NOMO-1 treated with dmso at 0.1 percent for 144 hours (cell line): Measurements from ENCODE around the gene OAF.
"Not testable (repeated sequence)": the region's sequence is repeated elsewhere in the genome, so short reads cannot be mapped to it uniquely, and the experiment has no call there.

Experiments used
- DNase-seq: peaks from one replicate; lab custom pipeline; 2025; ENCODE audit not compliant: unreplicated experiment; lab: John Stamatoyannopoulos, UW

Gene OAF

GRCh38 chr11:120239713-120240640 lies 29.1 kb downstream of the OAF start, which contains the start of gene POU2F3:
TSS of gene POU2F3 (plus strand) at chr11:120240140. CDS start at chr11:120240344, 204 bp downstream.
- no peak for DNase-seq

GRCh38 chr11:120240866-120241265 lies 30.0 kb downstream of the OAF start:
- DNase-seq, result no peak

- DNase-seq, result no peak
These were observed 30.4 kb downstream of the OAF start for GRCh38 chr11:120241277-120241676.

- no peak for DNase-seq
These were observed 32.4 kb downstream of the OAF start for GRCh38 chr11:120243221-120243620.

GRCh38 chr11:120244476-120245365 lies 33.9 kb downstream of the OAF start:
- no peak for DNase-seq

GRCh38 chr11:120245434-120245833 lies 34.6 kb downstream of the OAF start:
- DNase-seq, result no peak

- DNase-seq, result peak; percentile 27
These were observed 37.9 kb downstream of the OAF start for GRCh38 chr11:120248551-120249278.

- no peak for DNase-seq
These were observed 38.7 kb downstream of the OAF start for GRCh38 chr11:120249279-120250262.

GRCh38 chr11:120253377-120253776 lies 42.5 kb downstream of the OAF start:
- not testable (repeated sequence) for DNase-seq

GRCh38 chr11:120254788-120255518 lies 44.1 kb downstream of the OAF start:
- DNase-seq, result no peak

- DNase-seq, result no peak
These were observed 44.7 kb downstream of the OAF start for GRCh38 chr11:120255519-120255866.

GRCh38 chr11:120256178-120256577 lies 45.3 kb downstream of the OAF start:
- no peak for DNase-seq

GRCh38 chr11:120256779-120257178 lies 45.9 kb downstream of the OAF start:
- DNase-seq, result no peak

GRCh38 chr11:120257346-120257745 lies 46.5 kb downstream of the OAF start:
- DNase-seq, result no peak

GRCh38 chr11:120258661-120259060 lies 47.8 kb downstream of the OAF start:
- DNase-seq, result no peak

- DNase-seq, result no peak
These were observed 48.4 kb downstream of the OAF start for GRCh38 chr11:120259241-120259640.

- DNase-seq, result no peak
These were observed 49.2 kb downstream of the OAF start for GRCh38 chr11:120259988-120260565.

- no peak for DNase-seq
These were observed 49.8 kb downstream of the OAF start for GRCh38 chr11:120260616-120261015.

- no peak for DNase-seq
These were observed 50.5 kb downstream of the OAF start for GRCh38 chr11:120261321-120261720.
